Mucosa of descending colon (tissue), 3 donors: ENCODE measurements around the gene CHCHD5. TPM values are rescaled to one million over a fixed set of nuclear protein-coding genes. Genes with fewer than 3 reads are reported as not detected.
A peak's percentile ranks its signal among the peaks of the same experiment; 100 is the strongest.

Experiments
- ATAC-seq: fragments of 200-7000 bp; cut with Tn5 transposase; one replicate; pipeline ENCODE4 v1.9.1; 2020; ENCODE audit warnings: mild to moderate bottlenecking, moderate library complexity
- DNase-seq, 3 donors: peaks; one replicate each; pipeline ENCODE4 v3.0.0-alpha.2; 2020
- H3K36me3 ChIP-seq: fragments of 200-600 bp; one replicate; pipeline ENCODE4 v1.8.0; 2021; ENCODE audit warnings: low read depth, mild to moderate bottlenecking
- H3K4me1 ChIP-seq: fragments of 200-600 bp; one replicate; pipeline ENCODE4 v1.8.0; 2021; ENCODE audit warnings: low read depth, mild to moderate bottlenecking
- H3K4me3 ChIP-seq: fragments of 200-600 bp; one replicate; pipeline ENCODE4 v1.8.0; 2021; ENCODE audit warnings: mild to moderate bottlenecking
- H3K9me3 ChIP-seq: fragments of 200-600 bp; one replicate; pipeline ENCODE4 v1.8.0; 2021; ENCODE audit warnings: mild to moderate bottlenecking
- intact Hi-C, 2 donors: fragments of 100-400 bp; cut with DNase I in 1 of 2; cut with micrococcal nuclease in 1 of 2; formaldehyde crosslinking; loops; one replicate each; pipeline versions ENCODE4 v1.11.0 to v1.11.1; 2022; cut with DNase I, micrococcal nuclease
- total RNA-seq, 3 donors: library from RNA; stranded (reverse); fragmentation: NEBNext Ultra II Directional in 2 of 3; extraction: Animal tissue kit (Norgen Biotek cat#: 25700) in 2 of 3; gene quantifications; one replicate each; pipeline versions ENCODE4 v1.2.1 to v1.2.4, GENCODE V29; 2021 to 2023
- TF ChIP-seq, protein P1 (sequence below): fragments of 200-600 bp; IDR thresholded peaks from one replicate; pipeline ENCODE4 v1.8.0; 2022; ENCODE audit warnings: antibody characterized with exemption, mild to moderate bottlenecking
- donor health status: DM: no; HTN: no; CAD: no; lungs with moderate emphysema.
- donor health status: DM: no; HTN: no; CAD: no.
- donor health status: DM: no; HTN: yes; CAD: no.

Gene CHCHD5
- total RNA-seq, 3 donors from 2014 or later = 20.9 to 28.8 (median 26.1) TPM

DNA sequence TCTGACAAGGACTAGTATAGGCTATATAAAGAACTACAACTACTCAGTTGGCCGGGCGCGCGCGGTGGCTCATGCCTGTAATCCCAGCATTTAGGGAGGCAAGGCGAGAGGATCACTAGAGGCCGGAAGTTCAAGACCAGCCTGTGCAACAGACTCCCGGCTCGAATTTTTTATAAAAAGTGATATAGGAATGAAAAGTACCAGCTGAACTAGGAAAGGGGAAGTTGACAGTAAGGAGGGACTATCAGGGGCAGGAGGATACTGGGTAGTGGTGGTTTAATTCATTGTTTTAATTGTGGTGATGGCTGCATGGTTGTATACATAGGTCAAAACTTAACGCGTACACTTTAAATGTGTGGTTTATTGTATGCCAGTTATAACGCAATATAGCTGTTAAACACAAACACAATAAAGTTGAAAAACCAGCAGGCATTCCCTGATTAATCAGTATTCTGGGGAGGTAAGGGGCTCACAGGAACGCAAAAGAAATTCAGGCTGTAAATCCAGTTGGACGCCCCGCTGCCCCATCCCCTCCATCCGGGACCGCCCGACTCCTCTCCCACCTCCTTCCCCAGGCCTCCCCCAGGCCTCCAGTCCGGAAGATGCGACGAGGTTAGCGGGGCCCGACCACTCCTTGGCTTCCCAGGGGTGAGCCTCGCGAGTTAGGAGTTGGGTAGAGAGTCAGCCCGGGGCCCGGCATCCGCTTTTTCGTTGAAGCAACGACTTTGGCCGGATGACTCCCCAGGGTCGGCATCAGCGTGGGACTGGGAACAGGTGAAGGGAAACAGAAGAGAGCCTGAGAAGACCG is 42.9 kb upstream of the CHCHD5 start:
- peak overlapping the region; percentile 88 for H3K4me3 ChIP-seq
- H3K36me3 ChIP-seq = no peaks in the 10 kb centered on the region
- DNase-seq (peak; percentile 19 to 84 (median 79)), ATAC-seq (peak; percentile 82)
- no peaks in the 10 kb centered on the region for H3K9me3 ChIP-seq
- H3K4me1 ChIP-seq = peaks cover 15% of the 10 kb centered on the region
- intact Hi-C loops = no loop called here
- TF ChIP-seq, protein P1, sequence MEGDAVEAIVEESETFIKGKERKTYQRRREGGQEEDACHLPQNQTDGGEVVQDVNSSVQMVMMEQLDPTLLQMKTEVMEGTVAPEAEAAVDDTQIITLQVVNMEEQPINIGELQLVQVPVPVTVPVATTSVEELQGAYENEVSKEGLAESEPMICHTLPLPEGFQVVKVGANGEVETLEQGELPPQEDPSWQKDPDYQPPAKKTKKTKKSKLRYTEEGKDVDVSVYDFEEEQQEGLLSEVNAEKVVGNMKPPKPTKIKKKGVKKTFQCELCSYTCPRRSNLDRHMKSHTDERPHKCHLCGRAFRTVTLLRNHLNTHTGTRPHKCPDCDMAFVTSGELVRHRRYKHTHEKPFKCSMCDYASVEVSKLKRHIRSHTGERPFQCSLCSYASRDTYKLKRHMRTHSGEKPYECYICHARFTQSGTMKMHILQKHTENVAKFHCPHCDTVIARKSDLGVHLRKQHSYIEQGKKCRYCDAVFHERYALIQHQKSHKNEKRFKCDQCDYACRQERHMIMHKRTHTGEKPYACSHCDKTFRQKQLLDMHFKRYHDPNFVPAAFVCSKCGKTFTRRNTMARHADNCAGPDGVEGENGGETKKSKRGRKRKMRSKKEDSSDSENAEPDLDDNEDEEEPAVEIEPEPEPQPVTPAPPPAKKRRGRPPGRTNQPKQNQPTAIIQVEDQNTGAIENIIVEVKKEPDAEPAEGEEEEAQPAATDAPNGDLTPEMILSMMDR = no peak

DNA sequence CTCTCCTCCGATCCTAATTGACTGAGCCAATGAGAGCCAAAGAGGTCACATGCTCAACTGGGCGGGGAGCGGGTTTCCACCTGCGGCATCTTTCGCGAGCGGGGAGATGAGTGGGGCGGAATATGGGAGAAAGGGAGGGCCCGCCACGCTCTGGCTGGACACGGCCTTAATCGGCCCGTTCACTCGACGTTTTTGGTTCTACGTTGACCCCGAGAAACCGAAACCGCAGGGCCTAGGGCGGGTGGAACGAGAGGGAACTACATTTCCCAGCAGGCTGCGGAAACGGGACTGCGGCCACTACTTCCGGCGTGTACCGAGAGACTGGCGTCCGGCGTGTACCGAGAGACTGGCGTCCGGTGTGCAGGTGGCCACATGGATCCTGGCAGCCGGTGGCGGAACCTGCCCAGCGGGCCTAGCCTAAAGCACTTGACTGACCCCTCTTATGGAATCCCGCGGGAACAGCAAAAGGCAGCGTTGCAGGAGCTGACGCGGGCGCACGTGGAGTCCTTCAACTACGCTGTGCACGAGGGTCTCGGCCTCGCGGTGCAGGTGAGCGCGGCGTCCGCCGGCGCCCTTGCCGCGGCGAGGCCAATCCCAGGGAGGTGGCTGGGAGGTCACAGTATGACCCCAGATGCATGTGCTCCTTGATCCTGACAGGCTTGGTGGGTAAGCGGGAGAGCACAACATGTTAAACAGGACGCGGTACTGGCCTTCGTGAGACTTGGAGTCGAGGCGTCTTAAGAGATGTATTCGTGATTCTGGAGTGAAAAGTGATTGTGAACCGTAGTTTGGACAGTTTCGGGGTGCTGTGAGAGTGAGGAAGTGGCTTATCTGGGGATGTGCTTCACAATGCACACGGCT is 42.1 kb upstream of the CHCHD5 start, which contains the start of gene POLR1B:
TSS of gene POLR1B (plus strand) at position 343 of the 861 bp plus-strand sequence. CDS start at position 373, 30 bp downstream.
- peaks cover 15% of the 10 kb centered on the region for H3K4me1 ChIP-seq
- H3K4me3 ChIP-seq = peak within 1 kb of the TSS; percentile 88
- ATAC-seq = peak; percentile 97
- no peaks in the 10 kb centered on the region for H3K9me3 ChIP-seq
- intact Hi-C loops = no loop called here
- no peaks in the 10 kb centered on the region for H3K36me3 ChIP-seq
- peak; percentile 88 to 93 (median 89) for DNase-seq
- TF ChIP-seq, protein P1 = no peak

DNA sequence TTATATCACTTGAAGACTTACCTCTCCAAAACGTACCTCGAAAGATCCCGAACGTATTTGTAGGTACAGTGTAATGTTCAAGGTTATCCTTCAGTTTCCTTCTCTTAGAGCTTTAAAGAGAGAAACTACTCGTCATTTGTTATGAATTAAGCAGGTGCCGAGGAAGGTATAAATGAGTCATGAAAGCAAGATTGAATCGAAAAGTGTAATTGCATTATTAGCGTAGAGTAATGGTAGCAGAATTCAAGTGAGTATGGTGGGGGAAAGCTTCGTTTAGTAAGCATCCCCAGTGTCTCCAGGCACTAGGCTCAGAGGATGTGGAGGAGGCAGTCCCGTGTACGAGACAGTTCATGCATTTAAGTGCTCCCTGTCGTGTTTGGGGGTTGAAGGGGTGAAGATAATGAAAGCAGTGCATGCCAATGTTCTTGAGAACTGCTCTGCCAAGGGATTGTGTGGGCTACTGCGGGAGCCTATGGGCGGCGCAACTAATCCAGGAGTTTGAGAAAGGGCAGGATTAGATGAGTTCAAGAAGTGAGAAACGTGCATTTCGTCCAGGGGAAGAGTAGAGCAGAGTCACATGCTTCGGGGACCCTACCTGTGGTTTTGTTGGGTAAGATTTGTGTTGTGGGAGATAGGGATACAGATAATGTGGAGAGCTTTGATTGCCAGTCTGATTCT is 41.3 kb upstream of the CHCHD5 start:
- no peaks in the 10 kb centered on the region for H3K36me3 ChIP-seq
- no peaks in the 10 kb centered on the region for H3K9me3 ChIP-seq
- DNase-seq (peak in 1 of 3 donors; percentile 5), ATAC-seq (peak; percentile 3)
- TF ChIP-seq, protein P1 = no peak
- intact Hi-C loops = no loop called here
- H3K4me3 ChIP-seq = peak overlapping the region; percentile 88
- peaks cover 15% of the 10 kb centered on the region for H3K4me1 ChIP-seq

DNA sequence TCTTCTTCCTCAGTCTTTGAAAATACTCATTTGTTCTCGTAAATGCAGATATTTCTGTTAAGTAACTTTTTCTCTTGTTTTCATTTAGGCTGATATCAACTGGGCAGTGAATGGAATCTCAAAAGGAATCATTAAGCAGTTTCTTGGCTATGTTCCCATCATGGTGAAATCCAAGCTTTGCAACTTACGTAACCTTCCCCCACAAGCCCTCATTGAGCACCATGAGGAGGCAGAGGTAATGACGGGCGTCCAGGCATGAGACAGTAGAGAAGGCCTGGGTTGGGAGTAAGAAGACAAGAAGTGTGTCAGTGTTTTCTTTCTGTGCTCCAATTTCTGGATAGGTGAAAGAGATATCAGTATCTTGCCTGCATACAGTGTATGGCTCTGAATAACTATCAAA is 37.1 kb upstream of the CHCHD5 start:
- TF ChIP-seq, protein P1 = no peak
- Histone ChIP-seq H3K36me3 (peaks cover 6% of the 10 kb centered on the region), H3K9me3 (no peaks in the 10 kb centered on the region), H3K4me3 (no peak overlapping the region), H3K4me1 (peaks cover 9% of the 10 kb centered on the region)
- no peak for ATAC-seq
- intact Hi-C loops = no loop called here
- no peak for DNase-seq

DNA sequence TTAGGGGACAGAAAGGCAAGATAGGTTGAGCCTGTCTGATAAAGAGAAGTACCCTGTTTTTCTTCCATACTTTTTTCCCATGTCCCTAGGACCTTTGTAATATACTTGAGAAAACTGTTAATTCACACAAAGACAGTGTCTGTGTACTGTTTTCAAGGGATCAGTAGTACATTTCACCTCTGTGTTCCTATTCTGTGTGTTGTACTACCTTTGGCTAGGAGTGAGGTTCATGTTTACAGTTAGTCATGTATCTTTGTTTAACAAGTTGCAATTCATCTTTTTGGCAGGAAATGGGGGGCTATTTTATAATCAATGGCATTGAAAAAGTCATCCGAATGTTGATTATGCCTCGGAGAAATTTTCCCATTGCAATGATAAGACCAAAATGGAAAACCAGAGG is 35.4 kb upstream of the CHCHD5 start:
- DNase-seq = no peak
- intact Hi-C loops = no loop called here
- Histone ChIP-seq H3K36me3 (peaks cover 6% of the 10 kb centered on the region), H3K9me3 (no peaks in the 10 kb centered on the region), H3K4me3 (no peak overlapping the region), H3K4me1 (no peaks in the 10 kb centered on the region)
- TF ChIP-seq, protein P1 = no peak
- no peak for ATAC-seq
